HG02970 (cell line): ENCODE results near the gene NR3C2.

Source experiments
- ATAC-seq: cut with Tn5 transposase; IDR thresholded peaks from one replicate; pipeline ENCODE4 v1.9.1; 2021; ENCODE audit warnings: mild to moderate bottlenecking, moderate library complexity, moderate number of reproducible peaks; ENCODE audit not compliant: unreplicated experiment, low FRiP score

The NR3C2 gene

DNA sequence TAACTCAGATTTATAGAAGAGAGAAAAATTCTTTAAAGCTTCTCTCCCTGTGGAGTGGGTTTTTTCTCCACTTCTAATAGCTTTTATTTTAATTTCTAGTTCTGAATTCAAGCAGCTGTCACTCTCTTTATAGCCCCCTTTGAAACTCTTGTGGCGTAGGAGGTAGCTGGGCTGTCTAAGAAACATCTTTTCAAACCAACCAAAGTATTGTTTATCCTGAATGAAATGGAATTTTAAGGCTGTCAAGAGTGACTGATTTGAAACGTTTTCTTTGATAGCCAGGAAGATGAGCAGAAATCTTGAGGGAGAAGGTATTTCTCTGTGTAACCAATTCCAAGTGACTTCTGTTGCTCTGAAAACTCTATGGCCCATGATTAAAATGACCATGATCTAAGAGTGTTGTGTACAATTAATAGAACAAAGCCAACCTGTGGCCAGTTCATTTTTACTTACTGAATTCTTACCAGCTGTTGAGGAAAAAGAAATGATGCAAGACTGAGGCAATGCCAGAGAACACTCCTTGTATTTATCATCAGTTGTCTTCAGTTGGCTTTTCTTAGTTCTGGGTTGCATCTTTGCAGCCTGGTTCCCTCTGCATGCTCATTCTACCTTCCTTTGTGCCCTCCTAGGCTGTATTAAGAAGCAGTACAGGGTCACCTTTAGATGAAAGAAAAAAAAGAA is 411.9 kb downstream of the NR3C2 start:
- no peak for ATAC-seq

DNA sequence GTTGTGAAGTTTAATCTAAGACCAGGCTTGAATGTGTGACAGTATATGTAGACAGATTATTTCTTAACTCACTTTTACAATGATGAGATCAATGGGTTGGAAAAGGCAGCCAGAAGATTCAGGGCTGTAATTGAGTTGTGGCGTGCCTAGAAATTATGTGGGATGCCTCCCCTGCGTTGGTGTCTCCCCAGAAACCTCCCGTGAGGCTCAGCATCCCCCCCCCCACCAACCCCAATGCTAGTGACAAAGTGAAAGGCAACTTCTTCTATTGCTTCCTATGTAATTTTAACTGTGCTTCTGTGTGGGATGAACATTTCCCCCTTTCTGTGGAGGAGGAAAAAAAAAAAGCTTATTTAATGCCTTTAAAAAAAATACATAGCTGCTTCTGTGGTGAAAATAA is 412.4 kb downstream of the NR3C2 start:
- no peak for ATAC-seq
